GM19043 (cell line): Measurements from ENCODE around the gene ESCO1.

ENCODE experiments used
- ATAC-seq: cut with Tn5 transposase; IDR thresholded peaks from one replicate; pipeline ENCODE4 v1.9.1; 2021; ENCODE audit warnings: low read depth; ENCODE audit not compliant: unreplicated experiment

Gene ESCO1

DNA sequence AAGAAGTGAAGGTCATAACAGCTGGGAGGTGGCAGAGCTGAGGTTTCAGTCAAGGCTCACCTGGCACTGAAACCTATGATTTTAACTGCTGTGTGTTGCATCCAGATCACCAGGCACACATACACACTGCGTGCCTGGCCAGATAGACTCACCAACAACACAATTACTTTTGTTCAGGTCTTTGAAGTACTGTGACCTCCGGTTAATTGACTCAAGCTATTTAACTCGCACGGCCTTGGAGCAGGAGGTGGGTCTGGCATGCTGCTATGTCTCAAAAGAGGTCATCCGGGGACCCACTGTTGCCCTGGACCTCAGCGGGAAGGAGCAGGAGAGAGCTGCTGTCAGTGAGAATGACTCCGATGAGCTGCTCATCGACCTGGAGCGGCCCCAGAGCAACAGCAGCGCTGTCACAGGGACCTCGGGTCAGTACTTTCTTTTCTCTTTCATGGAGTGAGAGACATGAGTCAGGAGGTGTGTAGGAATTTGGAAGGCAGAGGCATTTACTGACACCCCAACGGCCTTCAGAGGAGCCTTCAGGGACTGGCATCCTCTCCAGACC, 104.1 kb downstream of the ESCO1 start:
- no peak for ATAC-seq

DNA sequence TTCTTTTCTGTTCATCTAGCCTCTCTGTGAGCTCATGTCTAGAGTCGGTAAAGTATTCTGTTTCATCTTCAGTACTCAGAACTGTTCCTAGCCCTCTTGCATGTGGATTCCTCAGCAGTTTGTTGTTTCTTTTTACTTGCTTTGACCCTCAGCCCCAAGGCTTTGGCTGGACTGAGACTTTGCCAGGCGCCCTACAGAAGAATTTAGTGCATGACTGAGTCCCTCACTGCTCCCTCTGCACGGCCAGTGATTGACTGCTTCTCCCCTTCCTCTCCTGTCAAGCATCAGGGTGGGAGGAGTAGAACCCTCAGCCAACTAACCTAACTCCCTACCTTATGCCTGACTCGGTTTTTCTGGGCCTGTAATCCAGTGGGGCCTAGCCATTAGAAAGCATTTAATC, 109.8 kb downstream of the ESCO1 start:
- ATAC-seq, result no peak

DNA sequence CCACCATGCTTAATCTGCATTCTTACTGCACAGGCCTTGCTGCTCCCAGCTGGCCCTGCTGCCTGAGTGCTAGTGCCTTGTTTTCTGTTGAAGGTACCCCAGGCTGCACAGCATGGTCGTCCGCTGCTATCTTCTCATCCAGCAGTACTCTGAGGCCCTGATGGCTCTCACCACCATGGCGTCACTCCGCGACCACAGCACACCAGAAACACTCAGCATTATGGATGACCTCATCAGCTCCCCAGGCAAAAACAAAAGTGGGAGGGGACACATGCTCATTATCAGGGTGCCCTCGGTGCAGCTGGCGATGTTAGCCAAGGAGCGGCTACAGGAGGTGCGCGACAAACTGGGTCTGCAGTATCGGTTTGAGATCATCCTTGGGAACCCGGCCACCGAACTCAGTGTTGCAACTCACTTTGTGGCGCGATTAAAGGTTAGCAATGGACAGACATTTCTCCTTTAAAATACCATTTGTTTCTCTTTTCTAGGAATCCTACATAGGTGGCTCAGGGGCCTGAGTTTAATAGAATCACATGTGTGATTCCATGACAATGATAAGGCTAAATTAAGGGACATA, 110.5 kb downstream of the ESCO1 start:
- no peak for ATAC-seq

GRCh38 chr18:21489119-21489750, 111.3 kb downstream of the ESCO1 start:
- ATAC-seq, result no peak

DNA sequence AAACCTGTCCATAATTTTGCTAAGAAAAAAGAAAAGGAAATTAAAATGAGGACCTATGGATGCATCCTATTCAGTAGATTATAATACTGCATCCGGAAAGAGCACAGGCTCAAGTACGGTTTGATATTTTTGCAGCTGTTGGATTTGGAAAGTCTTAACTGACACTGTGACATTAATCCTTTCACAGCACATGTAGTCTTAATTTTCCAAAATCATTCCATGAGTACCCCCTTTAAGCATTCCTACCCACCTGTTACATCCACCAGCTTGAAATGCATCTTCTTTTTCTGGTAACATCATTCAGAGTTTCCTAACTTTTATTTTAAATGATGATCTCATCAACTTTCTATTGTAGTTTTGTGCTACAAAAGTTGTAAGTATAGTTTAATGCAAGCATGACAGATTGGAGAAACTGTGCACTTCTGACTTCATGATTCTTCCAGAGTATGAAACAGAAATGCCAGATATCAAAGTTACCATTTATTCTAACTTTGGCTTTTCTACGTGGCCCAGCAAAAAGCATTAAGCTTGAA, 113.5 kb downstream of the ESCO1 start:
- ATAC-seq, result no peak

GRCh38 chr18:21484851-21485636, 115.5 kb downstream of the ESCO1 start:
- no peak for ATAC-seq

DNA sequence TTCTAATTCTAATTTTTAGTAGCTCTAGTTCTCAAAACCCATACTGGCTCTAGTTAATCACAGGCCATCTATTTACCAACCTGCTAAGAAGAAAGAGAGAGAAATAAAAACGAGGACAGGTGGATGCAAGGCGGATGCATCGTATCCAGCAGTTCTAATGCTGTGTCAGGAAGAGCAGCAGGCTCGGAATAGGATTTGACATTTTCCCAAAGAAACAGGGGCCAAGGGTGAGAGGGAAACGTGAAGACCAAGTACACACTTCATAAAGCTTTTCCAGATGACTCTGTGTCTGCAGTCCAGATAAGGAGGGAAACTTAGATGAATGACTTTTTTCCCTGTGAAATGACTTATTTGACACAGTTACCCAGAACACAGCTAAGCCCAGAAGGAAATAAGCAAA, 117.5 kb downstream of the ESCO1 start:
- no peak for ATAC-seq

DNA sequence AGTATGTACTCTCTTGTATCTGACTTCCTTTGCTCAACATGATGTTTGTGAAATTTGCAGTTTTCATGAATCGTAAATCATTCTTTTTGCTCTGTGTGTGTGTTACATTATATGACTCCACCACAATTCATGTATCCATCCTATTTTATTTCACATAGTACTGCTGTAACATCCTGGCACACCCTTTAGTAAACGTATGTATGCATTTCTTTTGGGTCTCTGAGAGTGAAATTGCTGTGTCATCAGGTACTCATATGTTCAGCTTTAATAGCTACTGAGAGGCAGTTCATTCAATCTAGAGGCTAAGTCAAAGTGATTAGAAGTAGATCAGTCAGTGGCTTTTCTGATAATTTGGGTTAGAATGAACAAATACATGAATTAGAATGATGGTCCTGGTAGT, 118.8 kb downstream of the ESCO1 start:
- no peak for ATAC-seq

DNA sequence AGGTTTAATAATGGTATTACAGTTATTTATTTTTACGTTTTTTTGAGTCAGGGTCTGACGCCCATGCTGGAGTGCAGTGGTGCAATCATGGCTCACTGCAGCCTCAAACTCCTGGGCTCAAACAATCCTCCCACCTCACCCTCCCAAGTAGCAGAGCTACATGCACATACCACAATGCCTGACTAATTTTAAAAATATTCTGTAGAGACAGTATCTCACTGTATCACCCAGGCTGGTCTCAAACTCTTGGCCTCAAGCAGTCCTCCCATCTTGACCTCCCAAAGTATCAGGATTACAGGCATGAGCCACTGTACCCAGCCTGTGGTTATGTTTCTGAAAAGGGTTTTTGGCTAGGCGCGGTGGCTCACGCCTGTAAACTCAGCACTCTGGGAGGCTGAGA, 120.8 kb downstream of the ESCO1 start:
- no peak for ATAC-seq
